Sigmoid colon (tissue), 4 donors: ENCODE results near the gene SKOR1.

ENCODE experiments used
- CTCF ChIP-seq, 4 experiments: fragments of 450-650 bp in 3 of 4; fragments of 200-600 bp in 1 of 4; IDR thresholded peaks; one replicate each; pipeline ENCODE4 v1.5.1; 2016 to 2019; ENCODE audit warnings: antibody characterized with exemption in 4 of 4, mild to moderate bottlenecking in 3 of 4, moderate library complexity in 2 of 4
- EP300 ChIP-seq, 4 donors: sonication (generic); formaldehyde crosslinking; IDR thresholded peaks; one replicate each; pipeline ENCODE4 v1.6.1; 2017; ENCODE audit warnings: antibody characterized with exemption in 4 of 4
- POLR2A ChIP-seq, 2 donors: fragments of 450-650 bp; IDR thresholded peaks; one replicate each; pipeline ENCODE4 v1.6.1; 2016; ENCODE audit warnings: antibody characterized with exemption in 2 of 2, mild to moderate bottlenecking in 2 of 2, moderate library complexity in 2 of 2

GRCh38 chr15:67786646-67787045, 38.7 kb upstream of the SKOR1 start:
- TF ChIP-seq POLR2A (IDR thresholded peaks at IDR 0.05): no peak
- TF ChIP-seq CTCF (IDR thresholded peaks at IDR 0.05): no peak
- TF ChIP-seq EP300 (IDR thresholded peaks at IDR 0.05): no peak
